ENCODE results near the gene ZFAND3. TPM values are rescaled to one million over a fixed set of nuclear protein-coding genes. Genes with fewer than 3 reads are reported as not detected.

Gene ZFAND3
- total and polyA plus RNA-seq, 9 donors = 16.6 to 220 (median 51.9) TPM

DNA sequence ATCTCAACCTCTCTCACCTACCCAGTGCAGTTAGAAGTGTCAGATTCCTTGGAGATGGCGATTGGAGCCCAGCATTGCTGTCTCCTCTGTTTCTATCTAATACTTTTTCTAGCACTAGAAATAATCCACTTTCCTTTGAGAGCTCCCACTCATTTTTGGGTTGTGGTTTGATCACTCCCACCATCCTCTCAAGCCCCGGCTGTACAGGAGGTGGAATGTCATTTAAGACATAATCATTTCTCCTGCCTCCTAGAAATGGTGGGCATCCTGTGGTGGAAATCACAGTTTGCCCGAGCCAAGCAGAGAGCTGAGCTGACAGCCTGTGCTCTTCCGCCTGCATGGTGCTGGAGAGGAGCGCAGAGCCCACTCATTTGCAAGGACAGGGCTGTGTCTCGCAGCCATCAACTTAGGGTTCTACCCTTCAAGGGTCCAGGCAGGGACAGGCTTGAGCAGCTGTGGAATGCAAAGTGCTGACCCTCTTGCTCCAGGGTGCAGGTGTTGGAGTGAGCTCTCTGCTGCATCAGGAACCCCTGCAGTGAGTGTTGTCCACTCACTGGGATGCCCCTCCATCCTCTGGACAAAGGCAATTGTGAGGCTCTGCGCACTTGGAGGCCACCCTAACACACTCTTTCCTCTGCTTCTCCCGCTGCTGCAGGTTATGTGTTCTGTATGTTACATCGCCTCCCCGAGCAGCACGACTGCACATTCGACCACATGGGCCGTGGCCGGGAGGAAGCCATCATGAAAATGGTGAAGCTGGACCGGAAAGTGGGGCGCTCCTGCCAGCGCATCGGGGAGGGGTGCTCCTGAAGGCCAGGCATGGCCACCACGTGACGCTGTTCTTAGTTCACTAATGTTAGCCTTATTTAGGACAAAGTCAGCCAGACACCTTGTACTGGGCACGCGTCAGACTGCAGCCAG lies 332.3 kb downstream of the ZFAND3 start:
- no peaks in the 10 kb centered on the region for H3K27me3 ChIP-seq
- intact Hi-C loops (cut with DNase I) = no loop called here
- no peak overlapping the region for H3K4me3 ChIP-seq
- H3K9me3 ChIP-seq = no peaks in the 10 kb centered on the region
- no peaks in the 10 kb centered on the region for H3K36me3 ChIP-seq
- TF ChIP-seq POLR2A (IDR thresholded peaks at IDR 0.05) = no peak
- no peak for TF ChIP-seq EP300 (IDR thresholded peaks at IDR 0.05)
- TF ChIP-seq, protein P1, sequence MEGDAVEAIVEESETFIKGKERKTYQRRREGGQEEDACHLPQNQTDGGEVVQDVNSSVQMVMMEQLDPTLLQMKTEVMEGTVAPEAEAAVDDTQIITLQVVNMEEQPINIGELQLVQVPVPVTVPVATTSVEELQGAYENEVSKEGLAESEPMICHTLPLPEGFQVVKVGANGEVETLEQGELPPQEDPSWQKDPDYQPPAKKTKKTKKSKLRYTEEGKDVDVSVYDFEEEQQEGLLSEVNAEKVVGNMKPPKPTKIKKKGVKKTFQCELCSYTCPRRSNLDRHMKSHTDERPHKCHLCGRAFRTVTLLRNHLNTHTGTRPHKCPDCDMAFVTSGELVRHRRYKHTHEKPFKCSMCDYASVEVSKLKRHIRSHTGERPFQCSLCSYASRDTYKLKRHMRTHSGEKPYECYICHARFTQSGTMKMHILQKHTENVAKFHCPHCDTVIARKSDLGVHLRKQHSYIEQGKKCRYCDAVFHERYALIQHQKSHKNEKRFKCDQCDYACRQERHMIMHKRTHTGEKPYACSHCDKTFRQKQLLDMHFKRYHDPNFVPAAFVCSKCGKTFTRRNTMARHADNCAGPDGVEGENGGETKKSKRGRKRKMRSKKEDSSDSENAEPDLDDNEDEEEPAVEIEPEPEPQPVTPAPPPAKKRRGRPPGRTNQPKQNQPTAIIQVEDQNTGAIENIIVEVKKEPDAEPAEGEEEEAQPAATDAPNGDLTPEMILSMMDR (IDR thresholded peaks at IDR 0.05) = no peak
- no peaks in the 10 kb centered on the region for H3K4me1 ChIP-seq (ENCODE audit: insufficient read depth)
- no peak overlapping the region for H3K27ac ChIP-seq
- DNase-seq = no peak
- 93 to 96% (median 94%) methylated on average over 22 of the region's 22 CpGs for WGBS, 3 donors

DNA sequence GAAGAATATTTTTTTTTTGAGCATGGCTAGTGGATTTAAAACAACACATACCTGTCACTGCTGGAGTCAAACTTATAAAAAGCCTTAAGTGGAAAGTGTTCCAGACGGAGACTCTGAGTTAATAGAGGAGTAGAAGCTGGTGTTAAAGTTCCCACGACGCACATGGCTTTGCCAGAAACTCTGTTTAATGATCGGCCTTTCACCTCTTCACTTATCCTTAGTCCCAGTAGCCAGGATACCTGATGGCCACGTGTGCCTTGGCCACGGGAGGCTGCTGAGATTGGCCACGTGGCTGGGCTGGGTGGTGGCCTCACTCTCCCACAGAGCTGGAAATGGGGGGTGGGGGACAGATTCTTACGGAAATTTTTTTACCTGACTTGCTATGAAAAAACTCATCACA lies 333.1 kb downstream of the ZFAND3 start:
- intact Hi-C loops (cut with DNase I) = no loop called here
- no peak for TF ChIP-seq EP300 (IDR thresholded peaks at IDR 0.05)
- TF ChIP-seq POLR2A (IDR thresholded peaks at IDR 0.05) = no peak
- TF ChIP-seq, protein P1 (IDR thresholded peaks at IDR 0.05) = no peak
- H3K4me1 ChIP-seq (ENCODE audit: insufficient read depth) = no peaks in the 10 kb centered on the region
- no peaks in the 10 kb centered on the region for H3K27me3 ChIP-seq
- no peaks in the 10 kb centered on the region for H3K9me3 ChIP-seq
- no peak overlapping the region for H3K4me3 ChIP-seq
- 75 to 86% (median 83%) methylated on average over 8 of the region's 8 CpGs for WGBS, 3 donors
- DNase-seq = no peak
- H3K27ac ChIP-seq = no peak overlapping the region
- no peaks in the 10 kb centered on the region for H3K36me3 ChIP-seq

DNA sequence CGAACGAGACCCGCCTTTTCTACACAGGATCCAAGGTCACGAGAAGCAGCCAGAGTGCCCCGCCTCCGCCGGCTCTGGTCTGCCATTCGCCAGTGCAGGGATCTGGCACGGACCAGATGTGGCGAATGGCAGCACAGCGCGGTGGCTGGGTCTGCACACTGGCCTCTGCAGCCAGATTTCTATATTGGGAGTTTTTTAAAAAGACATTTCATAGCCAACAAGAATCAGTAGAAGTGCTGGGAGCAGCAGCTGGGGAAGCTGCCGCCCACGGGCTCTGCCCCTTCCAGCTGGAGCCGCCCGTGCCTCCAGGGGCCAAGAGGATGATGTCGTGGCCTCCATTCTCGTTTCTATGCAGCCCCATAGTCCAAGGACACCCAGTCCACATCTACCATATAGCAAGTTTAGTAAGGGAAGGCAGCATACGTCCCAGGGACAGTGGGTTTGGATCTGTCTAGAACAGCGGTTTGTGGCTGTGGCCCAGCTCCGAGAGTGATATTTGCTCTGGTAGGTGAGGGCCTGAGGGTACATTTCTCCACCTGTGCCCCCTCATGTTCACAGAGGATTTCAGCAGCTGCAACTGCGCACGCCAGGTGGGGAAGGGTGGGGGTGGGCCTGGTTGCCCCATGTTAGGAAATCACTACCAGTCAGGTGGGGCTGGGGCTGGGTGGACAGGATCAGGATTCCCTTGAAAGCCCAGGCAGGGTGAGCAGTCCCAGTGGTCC lies 333.7 kb downstream of the ZFAND3 start:
- intact Hi-C loops (cut with DNase I) = no loop called here
- no peak for DNase-seq
- H3K9me3 ChIP-seq = no peaks in the 10 kb centered on the region

DNA sequence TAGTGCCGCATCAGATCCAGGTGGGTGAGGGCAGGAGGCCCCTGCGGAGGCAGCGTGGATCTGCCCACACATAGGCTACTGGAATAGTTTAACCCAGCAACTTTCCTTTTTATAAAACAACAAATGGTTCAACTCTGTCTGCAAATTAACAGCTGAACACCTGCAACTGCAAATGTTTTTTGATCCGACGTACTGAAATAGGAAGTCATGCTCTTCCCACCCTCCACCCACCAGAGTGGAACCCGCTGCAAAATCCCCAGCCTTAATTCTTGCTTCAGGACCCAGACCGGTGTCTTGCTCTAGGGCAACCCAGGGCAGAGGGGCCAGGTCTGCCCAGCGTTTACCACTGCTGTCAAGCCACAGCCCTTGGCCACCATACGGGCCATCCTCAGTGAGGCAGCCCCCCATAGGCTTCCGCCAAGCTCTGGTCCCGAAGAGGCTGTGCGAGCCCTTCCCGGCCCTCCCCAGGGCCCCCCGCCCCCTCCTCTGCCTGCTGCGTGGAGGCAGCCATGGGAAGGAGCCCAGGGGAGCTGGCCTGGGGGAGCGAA lies 334.3 kb downstream of the ZFAND3 start:
- WGBS, 3 donors = 81 to 88% (median 83%) methylated on average over 16 of the region's 16 CpGs
- H3K36me3 ChIP-seq = no peaks in the 10 kb centered on the region
- no peaks in the 10 kb centered on the region for H3K4me1 ChIP-seq (ENCODE audit: insufficient read depth)
- H3K27me3 ChIP-seq = no peaks in the 10 kb centered on the region
- no peak overlapping the region for H3K27ac ChIP-seq
- no peak for DNase-seq
- no peak overlapping the region for H3K4me3 ChIP-seq
- no peaks in the 10 kb centered on the region for H3K9me3 ChIP-seq
- TF ChIP-seq EP300 (IDR thresholded peaks at IDR 0.05) (no peak), POLR2A (IDR thresholded peaks at IDR 0.05) (no peak)
- TF ChIP-seq, protein P1 (IDR thresholded peaks at IDR 0.05) = no peak
- intact Hi-C loops (cut with DNase I) = no loop called here

More for the DNA sequence above, 333.7 kb downstream of the ZFAND3 start:
- Histone ChIP-seq H3K4me3 (no peak overlapping the region), H3K36me3 (no peaks in the 10 kb centered on the region), H3K27ac (no peak overlapping the region), H3K4me1 (ENCODE audit: insufficient read depth) (no peaks in the 10 kb centered on the region), H3K27me3 (no peaks in the 10 kb centered on the region)
- TF ChIP-seq, protein P1 (IDR thresholded peaks at IDR 0.05) = no peak
- TF ChIP-seq POLR2A (IDR thresholded peaks at IDR 0.05) = no peak
- TF ChIP-seq EP300 (IDR thresholded peaks at IDR 0.05) = no peak
- WGBS, 3 donors = 77 to 85% (median 80%) methylated on average over 23 of the region's 23 CpGs
